Measurements from ENCODE around the gene GLDN. TPM values are rescaled to one million over a fixed set of nuclear protein-coding genes. Genes with fewer than 3 reads are reported as not detected.

The GLDN gene
- total RNA-seq, 4 donors from 2014 or later: 36.2 to 86.1 (median 60.0) TPM

DNA sequence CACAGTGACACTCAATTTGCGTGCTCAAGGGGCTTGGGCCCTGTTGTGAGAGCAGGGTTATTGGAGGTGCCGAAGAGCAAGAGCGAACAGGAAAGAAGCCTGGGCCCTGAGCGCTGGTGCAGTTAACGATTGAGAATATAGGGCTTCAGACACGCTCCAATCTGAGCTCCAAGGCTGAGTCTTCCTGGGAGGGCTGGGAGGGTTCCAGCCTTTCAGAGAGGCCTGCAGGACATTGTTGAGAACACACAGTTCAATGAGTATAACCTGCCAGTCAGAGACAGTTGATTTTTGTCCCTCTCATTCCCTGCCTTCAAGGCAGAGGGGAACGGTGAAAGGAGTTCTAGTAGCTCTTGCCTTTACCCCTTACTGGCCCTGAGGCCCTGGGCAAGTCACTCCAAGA, 47.3 kb downstream of the GLDN start:
- TF ChIP-seq, protein P1, sequence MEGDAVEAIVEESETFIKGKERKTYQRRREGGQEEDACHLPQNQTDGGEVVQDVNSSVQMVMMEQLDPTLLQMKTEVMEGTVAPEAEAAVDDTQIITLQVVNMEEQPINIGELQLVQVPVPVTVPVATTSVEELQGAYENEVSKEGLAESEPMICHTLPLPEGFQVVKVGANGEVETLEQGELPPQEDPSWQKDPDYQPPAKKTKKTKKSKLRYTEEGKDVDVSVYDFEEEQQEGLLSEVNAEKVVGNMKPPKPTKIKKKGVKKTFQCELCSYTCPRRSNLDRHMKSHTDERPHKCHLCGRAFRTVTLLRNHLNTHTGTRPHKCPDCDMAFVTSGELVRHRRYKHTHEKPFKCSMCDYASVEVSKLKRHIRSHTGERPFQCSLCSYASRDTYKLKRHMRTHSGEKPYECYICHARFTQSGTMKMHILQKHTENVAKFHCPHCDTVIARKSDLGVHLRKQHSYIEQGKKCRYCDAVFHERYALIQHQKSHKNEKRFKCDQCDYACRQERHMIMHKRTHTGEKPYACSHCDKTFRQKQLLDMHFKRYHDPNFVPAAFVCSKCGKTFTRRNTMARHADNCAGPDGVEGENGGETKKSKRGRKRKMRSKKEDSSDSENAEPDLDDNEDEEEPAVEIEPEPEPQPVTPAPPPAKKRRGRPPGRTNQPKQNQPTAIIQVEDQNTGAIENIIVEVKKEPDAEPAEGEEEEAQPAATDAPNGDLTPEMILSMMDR (IDR thresholded peaks at IDR 0.05; ENCODE audit: low read depth): no peak

DNA sequence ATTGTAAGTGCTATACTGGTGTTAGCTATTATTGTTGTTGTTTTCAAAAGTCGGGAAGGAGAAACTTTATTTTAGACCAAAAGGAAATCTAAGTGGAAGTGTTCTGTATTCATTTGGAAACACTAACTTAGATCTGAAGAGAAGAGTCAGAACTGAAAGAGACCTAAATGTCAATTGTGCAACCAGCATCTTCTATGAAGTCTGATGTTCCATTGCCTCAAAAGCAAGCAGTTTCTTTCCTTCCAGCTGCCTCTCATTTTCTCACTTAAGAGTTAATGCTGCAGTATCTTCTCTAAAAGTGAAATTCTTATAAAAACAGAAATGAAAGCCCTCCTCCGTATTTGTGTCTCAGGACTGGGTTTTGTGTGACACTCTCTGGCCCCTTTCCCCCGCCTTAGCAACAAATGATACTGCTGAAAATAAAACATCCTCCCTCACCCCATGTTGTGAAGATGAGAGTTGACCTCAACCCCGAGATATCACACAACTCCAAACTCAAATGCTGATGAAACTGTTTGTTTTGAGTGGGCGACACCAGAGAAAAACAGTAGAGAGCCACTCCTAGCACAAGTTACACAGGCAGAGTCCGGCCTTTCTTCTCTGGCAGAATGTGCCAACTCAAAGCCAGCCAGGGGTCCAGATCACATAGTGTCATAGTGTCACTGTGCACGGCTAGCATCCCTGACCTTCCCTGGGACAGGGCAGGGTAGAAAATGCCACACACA, 48.9 kb downstream of the GLDN start:
- TF ChIP-seq, protein P1 (IDR thresholded peaks at IDR 0.05; ENCODE audit: low read depth): no peak

DNA sequence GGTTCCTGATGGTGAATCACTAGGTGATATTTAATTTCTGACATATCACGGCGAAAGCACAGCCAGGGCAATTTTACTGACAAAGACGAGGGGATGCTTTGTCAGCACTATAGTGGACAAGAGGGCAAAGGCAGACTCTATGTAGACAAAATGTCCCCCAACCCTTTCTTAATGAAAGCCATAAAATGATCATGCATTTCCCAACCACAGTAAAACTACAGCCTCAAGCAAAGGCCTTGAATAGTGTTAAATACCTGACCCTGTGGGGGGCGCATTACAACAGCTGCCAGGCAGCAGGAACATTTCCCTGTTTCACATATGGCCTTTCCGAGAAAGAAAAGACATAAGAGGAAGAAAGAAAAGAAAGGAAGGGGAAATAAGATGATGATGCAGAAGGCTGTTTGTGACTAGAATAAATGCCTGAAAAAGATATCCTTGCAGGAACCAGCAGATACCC, 49.5 kb downstream of the GLDN start:
- TF ChIP-seq, protein P1 (IDR thresholded peaks at IDR 0.05; ENCODE audit: low read depth): no peak

DNA sequence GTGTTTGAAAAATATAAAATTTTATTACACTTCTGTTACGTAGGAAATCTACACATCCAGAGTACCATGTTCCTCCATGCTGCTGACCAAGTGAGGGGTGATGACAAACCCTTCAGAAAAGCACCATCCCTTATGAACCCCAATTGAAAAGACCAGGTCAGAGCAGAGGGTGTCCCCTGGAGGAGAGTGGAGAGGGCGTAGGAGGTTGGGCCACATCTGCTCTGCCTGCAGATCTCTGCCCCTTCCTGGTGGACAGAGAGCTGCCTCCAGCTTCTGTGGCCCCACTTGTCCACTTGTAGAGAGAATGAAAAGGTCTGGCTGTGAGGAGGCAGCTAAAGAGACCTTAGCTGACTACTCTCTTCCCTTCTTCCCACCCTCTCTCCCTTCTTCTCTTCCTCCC, 55.5 kb downstream of the GLDN start:
- TF ChIP-seq, protein P1 (IDR thresholded peaks at IDR 0.05; ENCODE audit: low read depth): no peak

DNA sequence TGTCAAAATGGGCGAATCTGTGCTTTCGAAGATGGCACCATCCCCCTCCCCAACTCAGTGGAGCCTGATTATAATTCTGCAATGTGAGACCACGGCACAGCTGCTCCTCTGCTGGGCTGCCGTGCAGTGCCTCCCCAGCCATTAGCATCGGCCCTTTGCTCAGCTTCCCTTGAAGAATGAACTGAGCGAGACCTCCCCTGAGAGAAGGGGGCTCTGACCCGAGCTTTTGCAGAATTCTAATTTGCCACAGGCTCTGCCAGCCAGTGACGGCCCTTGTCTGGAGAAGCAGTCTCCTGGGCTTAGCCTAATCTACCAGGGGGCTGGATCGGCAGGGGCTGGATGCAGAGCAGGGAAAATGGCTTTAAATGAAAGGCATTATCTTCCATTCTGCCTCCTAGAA, 57.2 kb downstream of the GLDN start:
- TF ChIP-seq, protein P1 (IDR thresholded peaks at IDR 0.05; ENCODE audit: low read depth): no peak

DNA sequence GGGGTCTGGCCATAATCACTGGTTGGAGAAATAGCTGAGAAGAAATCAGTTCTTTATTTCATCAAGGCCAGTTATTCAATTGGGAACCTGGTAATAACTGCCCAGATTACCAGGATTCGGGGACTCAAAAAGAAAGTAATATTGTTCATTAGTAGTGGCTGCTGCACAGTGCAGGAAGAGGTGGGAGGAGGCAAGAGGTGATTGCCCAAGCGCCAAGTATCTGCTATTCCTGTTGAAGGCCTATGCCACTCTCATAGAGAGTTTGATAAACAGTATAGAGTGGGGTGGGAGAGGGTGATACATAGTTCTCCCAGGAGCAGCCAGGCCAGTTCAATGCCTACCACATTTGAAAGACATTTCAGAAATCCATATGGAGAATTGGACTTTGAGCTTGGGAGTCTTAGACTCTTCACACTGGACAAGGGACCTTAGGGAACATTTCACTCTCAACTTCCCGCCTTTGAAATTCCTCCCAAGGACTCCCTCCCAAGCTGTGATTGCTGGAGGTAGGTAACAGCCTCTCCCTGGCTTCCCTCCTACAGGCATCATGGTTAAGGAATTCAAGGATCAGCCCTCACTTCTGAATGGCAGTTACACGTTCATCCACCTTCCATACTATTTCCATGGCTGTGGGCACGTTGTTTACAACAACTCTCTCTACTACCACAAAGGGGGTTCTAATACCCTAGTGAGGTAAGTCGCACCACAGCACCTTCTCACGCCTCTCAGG, 59.8 kb downstream of the GLDN start:
- TF ChIP-seq, protein P1 (IDR thresholded peaks at IDR 0.05; ENCODE audit: low read depth): no peak

DNA sequence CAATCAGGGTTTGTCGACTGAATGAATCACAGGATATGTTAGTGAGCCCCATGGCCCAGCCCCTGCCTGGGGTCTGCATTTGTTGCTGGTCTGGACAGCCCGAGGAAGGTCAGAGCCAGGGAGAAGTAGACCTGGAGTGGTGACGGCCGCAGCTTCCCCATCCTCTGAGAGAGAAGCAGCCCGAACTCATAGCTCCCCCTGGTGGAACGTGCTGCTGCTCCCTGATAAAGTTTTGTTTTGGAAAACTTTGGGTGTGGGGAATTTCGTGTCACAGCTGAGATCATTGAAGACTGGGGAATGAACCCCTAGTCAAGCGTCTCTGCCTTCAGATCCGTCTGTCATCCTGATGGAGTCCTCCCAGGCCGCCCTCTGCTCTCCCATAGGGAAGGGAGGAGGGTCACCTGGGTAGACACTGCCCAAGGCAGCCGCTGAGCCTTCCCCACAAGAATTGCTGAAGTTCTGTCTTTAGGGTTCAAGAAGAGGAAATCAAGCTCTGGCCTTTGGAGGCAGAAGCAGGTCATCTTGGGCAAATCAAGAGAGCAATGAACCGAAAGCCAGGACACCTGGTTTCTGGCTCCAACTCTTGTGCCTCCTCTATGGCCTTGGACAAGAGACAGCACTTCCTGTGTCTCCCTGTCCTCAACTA, 60.5 kb downstream of the GLDN start:
- TF ChIP-seq, protein P1 (IDR thresholded peaks at IDR 0.05; ENCODE audit: low read depth): no peak
